HG02642 (cell line): ENCODE data around the gene RMRP.

Source experiments
- ATAC-seq: cut with Tn5 transposase; IDR thresholded peaks from one replicate; pipeline ENCODE4 v1.9.1; 2021; ENCODE audit warnings: mild to moderate bottlenecking; ENCODE audit not compliant: unreplicated experiment, poor library complexity

The RMRP gene

GRCh38 chr9:35687972-35688557 lies 30.2 kb upstream of the RMRP start:
- no peak for ATAC-seq

- no peak for ATAC-seq
These were observed 29.5 kb upstream of the RMRP start for GRCh38 chr9:35687306-35687705.

- ATAC-seq, result no peak
These were observed 28.7 kb upstream of the RMRP start for GRCh38 chr9:35686222-35687203.

GRCh38 chr9:35685506-35685905 lies 27.7 kb upstream of the RMRP start:
- ATAC-seq, result no peak

GRCh38 chr9:35684921-35685320 lies 27.1 kb upstream of the RMRP start:
- ATAC-seq, result no peak

- ATAC-seq, result no peak
These were observed 25.5 kb upstream of the RMRP start for GRCh38 chr9:35683323-35683722.

GRCh38 chr9:35682520-35683315 lies 24.9 kb upstream of the RMRP start:
- no peak for ATAC-seq

- ATAC-seq, result no peak
These were observed 24.2 kb upstream of the RMRP start for GRCh38 chr9:35682051-35682450.

GRCh38 chr9:35681341-35682002 lies 23.7 kb upstream of the RMRP start:
- ATAC-seq, result no peak

GRCh38 chr9:35680331-35681105 lies 22.7 kb upstream of the RMRP start:
- ATAC-seq, result no peak

- ATAC-seq, result no peak
These were observed 22.0 kb upstream of the RMRP start for GRCh38 chr9:35679766-35680330.

GRCh38 chr9:35679091-35679490 lies 21.3 kb upstream of the RMRP start:
- no peak for ATAC-seq

GRCh38 chr9:35675732-35676392 lies 18.0 kb upstream of the RMRP start:
- ATAC-seq, result no peak

- no peak for ATAC-seq
These were observed 17.4 kb upstream of the RMRP start for GRCh38 chr9:35675204-35675603.

- ATAC-seq, result no peak
These were observed 16.2 kb upstream of the RMRP start for GRCh38 chr9:35674025-35674361.

- no peak for ATAC-seq
These were observed 15.6 kb upstream of the RMRP start, which contains the start of gene CA9 for GRCh38 chr9:35673132-35674024. CA9 (plus strand) TSS chr9:35673928; CDS start chr9:35673960, 32 bp downstream.

GRCh38 chr9:35669331-35670145 lies 11.7 kb upstream of the RMRP start:
- no peak for ATAC-seq
